ENCODE data around the gene TMC1.

The TMC1 gene

GRCh38 chr9:72758944-72759343 is 237.5 kb downstream of the TMC1 start:
- no peaks in the 10 kb centered on the region for H3K79me2 ChIP-seq (ENCODE audit: insufficient read depth, low read length)
- H3K4me1 ChIP-seq (ENCODE audit: insufficient read depth, low read length, severe bottlenecking), result no peaks in the 10 kb centered on the region
- no peak overlapping the region for H3K4me2 ChIP-seq (ENCODE audit: low read length)
- TF ChIP-seq EZH2 (IDR thresholded peaks at IDR 0.05; ENCODE audit: borderline replicate concordance, low read length), result no peak
- TF ChIP-seq, protein P1, sequence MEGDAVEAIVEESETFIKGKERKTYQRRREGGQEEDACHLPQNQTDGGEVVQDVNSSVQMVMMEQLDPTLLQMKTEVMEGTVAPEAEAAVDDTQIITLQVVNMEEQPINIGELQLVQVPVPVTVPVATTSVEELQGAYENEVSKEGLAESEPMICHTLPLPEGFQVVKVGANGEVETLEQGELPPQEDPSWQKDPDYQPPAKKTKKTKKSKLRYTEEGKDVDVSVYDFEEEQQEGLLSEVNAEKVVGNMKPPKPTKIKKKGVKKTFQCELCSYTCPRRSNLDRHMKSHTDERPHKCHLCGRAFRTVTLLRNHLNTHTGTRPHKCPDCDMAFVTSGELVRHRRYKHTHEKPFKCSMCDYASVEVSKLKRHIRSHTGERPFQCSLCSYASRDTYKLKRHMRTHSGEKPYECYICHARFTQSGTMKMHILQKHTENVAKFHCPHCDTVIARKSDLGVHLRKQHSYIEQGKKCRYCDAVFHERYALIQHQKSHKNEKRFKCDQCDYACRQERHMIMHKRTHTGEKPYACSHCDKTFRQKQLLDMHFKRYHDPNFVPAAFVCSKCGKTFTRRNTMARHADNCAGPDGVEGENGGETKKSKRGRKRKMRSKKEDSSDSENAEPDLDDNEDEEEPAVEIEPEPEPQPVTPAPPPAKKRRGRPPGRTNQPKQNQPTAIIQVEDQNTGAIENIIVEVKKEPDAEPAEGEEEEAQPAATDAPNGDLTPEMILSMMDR (IDR thresholded peaks at IDR 0.05; ENCODE audit: low read length), result no peak
- H4K20me1 ChIP-seq (ENCODE audit: insufficient read depth, low read length), result no peaks in the 10 kb centered on the region
- no peaks in the 10 kb centered on the region for H3F3A ChIP-seq (ENCODE audit: insufficient read depth, low read length)
- H3K27ac ChIP-seq (ENCODE audit: low read depth, low read length, poor library complexity, severe bottlenecking), result no peak overlapping the region
- no peaks in the 10 kb centered on the region for H3K27me3 ChIP-seq (ENCODE audit: insufficient read depth, low read length)
- no peaks in the 10 kb centered on the region for H3K9me3 ChIP-seq (ENCODE audit: low read length)
- H3K4me3 ChIP-seq (ENCODE audit: low read depth, low read length, poor library complexity, severe bottlenecking), result no peak overlapping the region
- H3K9me2 ChIP-seq (ENCODE audit: low read depth, low read length), result no peaks in the 10 kb centered on the region
- no peak overlapping the region for H3K9ac ChIP-seq (ENCODE audit: low read length)
- H2AFZ ChIP-seq (ENCODE audit: low read length), result no peak overlapping the region
- no peaks in the 10 kb centered on the region for H3K36me3 ChIP-seq (ENCODE audit: insufficient read depth, low read length)

DNA sequence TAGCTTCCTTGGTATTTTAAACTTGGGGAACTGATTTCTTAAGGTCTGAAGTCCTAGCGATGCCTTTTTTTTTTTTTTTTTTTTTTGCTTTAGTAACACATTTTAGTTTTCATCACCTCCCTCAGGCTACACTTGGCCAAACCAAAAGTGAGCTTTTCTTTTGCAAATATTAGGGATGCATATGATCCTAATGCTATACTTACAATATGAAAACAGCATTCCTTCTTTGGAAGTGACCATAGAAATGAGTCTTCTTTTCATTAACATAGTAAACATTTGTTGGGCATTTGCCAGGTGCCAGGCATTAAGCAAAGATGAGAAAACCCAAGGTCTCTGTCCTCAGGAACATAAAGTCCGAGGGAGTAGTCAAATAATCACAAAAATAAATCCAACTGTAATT is 241.6 kb downstream of the TMC1 start:
- H3K9me3 ChIP-seq (ENCODE audit: low read length), result no peaks in the 10 kb centered on the region
- H3K27ac ChIP-seq (ENCODE audit: low read depth, low read length, poor library complexity, severe bottlenecking), result no peak overlapping the region
- no peaks in the 10 kb centered on the region; the same call in 1 of the 2 replicates for H3K27me3 ChIP-seq (ENCODE audit: insufficient read depth, low read length)
- no peaks in the 10 kb centered on the region for H4K20me1 ChIP-seq (ENCODE audit: insufficient read depth, low read length)
- H3K4me3 ChIP-seq (ENCODE audit: low read depth, low read length, poor library complexity, severe bottlenecking), result no peak overlapping the region
- H3K4me2 ChIP-seq (ENCODE audit: low read length), result no peak overlapping the region
- H3K9ac ChIP-seq (ENCODE audit: low read length), result no peak overlapping the region
- no peaks in the 10 kb centered on the region for H3K36me3 ChIP-seq (ENCODE audit: insufficient read depth, low read length)
- H2AFZ ChIP-seq (ENCODE audit: low read length), result no peak overlapping the region
- H3F3A ChIP-seq (ENCODE audit: insufficient read depth, low read length), result no peaks in the 10 kb centered on the region
- no peaks in the 10 kb centered on the region for H3K4me1 ChIP-seq (ENCODE audit: insufficient read depth, low read length, severe bottlenecking)
- no peaks in the 10 kb centered on the region for H3K79me2 ChIP-seq (ENCODE audit: insufficient read depth, low read length)
- H3K9me2 ChIP-seq (ENCODE audit: low read depth, low read length), result no peaks in the 10 kb centered on the region
- TF ChIP-seq, protein P1 (IDR thresholded peaks at IDR 0.05; ENCODE audit: low read length), result no peak
- no peak for TF ChIP-seq EZH2 (IDR thresholded peaks at IDR 0.05; ENCODE audit: borderline replicate concordance, low read length)

- H3K4me2 ChIP-seq (ENCODE audit: low read length), result no peak overlapping the region
- no peaks in the 10 kb centered on the region for H3K36me3 ChIP-seq (ENCODE audit: insufficient read depth, low read length)
- TF ChIP-seq, protein P1 (IDR thresholded peaks at IDR 0.05; ENCODE audit: low read length), result no peak
- no peak for TF ChIP-seq EZH2 (IDR thresholded peaks at IDR 0.05; ENCODE audit: borderline replicate concordance, low read length)
These were observed 248.1 kb downstream of the TMC1 start for GRCh38 chr9:72769546-72769945.

More at GRCh38 chr9:72769546-72769945, 248.1 kb downstream of the TMC1 start:
- Histone ChIP-seq H3K4me3 (ENCODE audit: low read depth, low read length, poor library complexity, severe bottlenecking) (no peak overlapping the region), H3K27me3 (ENCODE audit: insufficient read depth, low read length) (no peaks in the 10 kb centered on the region; the same call in 1 of the 2 replicates), H3K9me3 (ENCODE audit: low read length) (no peaks in the 10 kb centered on the region), H3F3A (ENCODE audit: insufficient read depth, low read length) (no peaks in the 10 kb centered on the region), H3K4me1 (ENCODE audit: insufficient read depth, low read length, severe bottlenecking) (no peaks in the 10 kb centered on the region), H3K27ac (ENCODE audit: low read depth, low read length, poor library complexity, severe bottlenecking) (no peak overlapping the region), H3K79me2 (ENCODE audit: insufficient read depth, low read length) (no peaks in the 10 kb centered on the region), H2AFZ (ENCODE audit: low read length) (no peak overlapping the region), H4K20me1 (ENCODE audit: insufficient read depth, low read length) (no peaks in the 10 kb centered on the region), H3K9me2 (ENCODE audit: low read depth, low read length) (no peaks in the 10 kb centered on the region), H3K9ac (ENCODE audit: low read length) (no peak overlapping the region)

All from OCI-LY1 (cell line).